H1 (cell line): ENCODE data around the gene DDB1. TPM values are rescaled to one million over a fixed set of nuclear protein-coding genes. Genes with fewer than 3 reads are reported as not detected.

ENCODE experiments used
- CTCF ChIA-PET: fragments of 300-600 bp; sonication (Branson Sonifier 250); formaldehyde crosslinking; loops from one replicate; lab custom pipeline; 2021; ENCODE audit not compliant: partially characterized antibody; lab: Charles Lee
- POLR2A ChIA-PET: fragments of 300-600 bp; sonication (Branson Sonifier 250); formaldehyde crosslinking; loops from one replicate; lab custom pipeline; 2021; ENCODE audit warnings: inconsistent platforms; ENCODE audit not compliant: partially characterized antibody; lab: Charles Lee
- DNase-seq, 2 experiments: peaks; one replicate each; pipeline versions ENCODE4 v3.0.0 to v3.0.0-alpha.2; 2010 to 2022; ENCODE audit warnings: low spot score in 2 of 2, low read depth in 1 of 2, mixed read lengths in 1 of 2
- FAIRE-seq: peaks from 2 replicates; lab custom pipeline; 2011; peaks lifted over from hg19 to GRCh38; lab: Jason Lieb, UNC
- H2AFZ ChIP-seq: 2 replicates; pipeline ENCODE4 v1.8.1; 2012; ENCODE audit warnings: low read length, inconsistent platforms
- H2AK5ac ChIP-seq: 2 replicates; pipeline ENCODE4 v1.6.1; 2013; ENCODE audit warnings: low read depth, low read length
- H2BK120ac ChIP-seq: replicated peaks from 2 replicates; pipeline ENCODE3; 2013; ENCODE audit warnings: low read depth, low read length, inconsistent platforms
- H2BK12ac ChIP-seq: 2 replicates; pipeline ENCODE4 v1.6.1; 2013; ENCODE audit warnings: low read depth, low read length
- H2BK15ac ChIP-seq: 2 replicates; pipeline ENCODE4 v1.6.1; 2013; ENCODE audit warnings: low read length
- H2BK20ac ChIP-seq: 2 replicates; pipeline ENCODE4 v1.6.1; 2013; ENCODE audit warnings: low read length
- H2BK5ac ChIP-seq: 2 replicates; pipeline ENCODE4 v1.6.1; 2013; ENCODE audit warnings: low read depth, low read length
- H3K14ac ChIP-seq: 2 replicates; pipeline ENCODE4 v1.6.1; 2013; ENCODE audit warnings: inconsistent platforms; ENCODE audit not compliant: insufficient read length
- H3K18ac ChIP-seq: 2 replicates; pipeline ENCODE4 v1.6.1; 2013; ENCODE audit warnings: low read length; ENCODE audit errors: extremely low read depth
- H3K23ac ChIP-seq: 2 replicates; pipeline ENCODE4 v1.6.1; 2013; ENCODE audit warnings: inconsistent platforms; ENCODE audit not compliant: insufficient read length
- H3K23me2 ChIP-seq: 2 replicates; pipeline ENCODE4 v1.6.1; 2013; ENCODE audit warnings: low read depth, low read length
- H3K27ac ChIP-seq: 2 replicates; pipeline ENCODE4 v1.6.1; 2011; ENCODE audit warnings: low read depth, low read length, inconsistent platforms
- H3K27me3 ChIP-seq, 4 experiments: replicated peaks in 1 of 4; 1 replicate in 1 of 4; 2 replicates in 3 of 4; pipeline versions ENCODE4 v1.6.1 to v1.8.1; 2011 to 2013; ENCODE audit warnings: low read length in 3 of 4, mild to moderate bottlenecking in 3 of 4, inconsistent platforms in 2 of 4, mixed read lengths in 2 of 4, moderate library complexity in 1 of 4; ENCODE audit not compliant: control insufficient read depth in 3 of 4, insufficient read depth in 3 of 4; ENCODE audit errors: extremely low read depth in 1 of 4
- H3K36me3 ChIP-seq, 4 experiments: 2 replicates each; pipeline versions ENCODE4 v1.6.1 to v1.8.1; 2011 to 2013; ENCODE audit warnings: mild to moderate bottlenecking in 4 of 4, low read length in 3 of 4, moderate library complexity in 2 of 4, control low read depth in 1 of 4, inconsistent platforms in 1 of 4; ENCODE audit not compliant: insufficient read depth in 4 of 4, control insufficient read depth in 2 of 4
- H3K4ac ChIP-seq: replicated peaks from 2 replicates; pipeline ENCODE3; 2013; ENCODE audit warnings: low read length, low read depth, mixed read lengths, inconsistent platforms; ENCODE audit not compliant: insufficient read length
- H3K4me1 ChIP-seq, 4 experiments: replicated peaks in 1 of 4; 1 replicate in 1 of 4; 2 replicates in 3 of 4; pipeline versions ENCODE4 v1.6.1 to v1.8.1; 2011 to 2013; ENCODE audit warnings: low read length in 3 of 4, inconsistent platforms in 2 of 4, mixed read lengths in 1 of 4; ENCODE audit not compliant: insufficient read depth in 4 of 4, control insufficient read depth in 3 of 4
- H3K4me2 ChIP-seq, 2 experiments: 2 replicates each; pipeline versions ENCODE4 v1.6.1 to v1.8.1; 2011 to 2013; ENCODE audit warnings: low read depth in 2 of 2, low read length in 2 of 2, control low read depth in 1 of 2, inconsistent platforms in 1 of 2, mild to moderate bottlenecking in 1 of 2; ENCODE audit not compliant: insufficient read depth in 1 of 2
- H3K4me3 ChIP-seq, 4 experiments: fragments of 200-600, 300-600 bp in 1 of 4; sonication (generic), shearing (Covaris generic), sonication (Bioruptor Twin) in 1 of 4; 2 replicates each; pipeline versions ENCODE4 v1.5.1 to v1.8.1; 2011 to 2016; ENCODE audit warnings: low read length in 4 of 4, low read depth in 3 of 4, control low read depth in 2 of 4, inconsistent platforms in 2 of 4, mild to moderate bottlenecking in 2 of 4, mixed read lengths in 1 of 4, moderate library complexity in 1 of 4; ENCODE audit not compliant: insufficient read depth in 2 of 4; ENCODE audit errors: extremely low read depth in 1 of 4
- H3K56ac ChIP-seq: replicated peaks from 2 replicates; pipeline ENCODE3; 2013; ENCODE audit warnings: low read depth, mild to moderate bottlenecking, mixed read lengths, low read length, inconsistent platforms; ENCODE audit not compliant: insufficient read length
- H3K79me1 ChIP-seq: 2 replicates; pipeline ENCODE4 v1.6.1; 2013; ENCODE audit warnings: low read depth, low read length, control low read depth
- H3K79me2 ChIP-seq, 2 experiments: 2 replicates each; pipeline versions ENCODE4 v1.6.1 to v1.8.1; 2012 to 2013; ENCODE audit warnings: low read length in 2 of 2, mild to moderate bottlenecking in 2 of 2, inconsistent platforms in 1 of 2; ENCODE audit not compliant: insufficient read depth in 2 of 2, control insufficient read depth in 1 of 2
- H3K9ac ChIP-seq, 4 experiments: replicated peaks in 1 of 4; 1 replicate in 1 of 4; 2 replicates in 3 of 4; pipeline versions ENCODE4 v1.6.1 to v1.8.1; 2011 to 2013; ENCODE audit warnings: low read depth in 3 of 4, low read length in 3 of 4, control low read depth in 2 of 4, mild to moderate bottlenecking in 2 of 4, moderate library complexity in 2 of 4, inconsistent platforms in 1 of 4; ENCODE audit errors: extremely low read depth in 1 of 4
- H3K9me3 ChIP-seq, 2 experiments: 2 replicates each; pipeline versions ENCODE4 v1.6.1 to v1.8.1; 2012 to 2013; ENCODE audit warnings: mild to moderate bottlenecking in 2 of 2, moderate library complexity in 2 of 2, control low read depth in 1 of 2, inconsistent platforms in 1 of 2, low read depth in 1 of 2, low read length in 1 of 2, mixed read lengths in 1 of 2; ENCODE audit not compliant: insufficient read depth in 2 of 2
- H4K20me1 ChIP-seq, 2 experiments: replicated peaks in 1 of 2; 2 replicates each; pipeline versions ENCODE3 to v1.8.1; 2011 to 2013; ENCODE audit warnings: inconsistent platforms in 2 of 2, low read length in 2 of 2, mild to moderate bottlenecking in 1 of 2; ENCODE audit not compliant: insufficient read depth in 2 of 2, control insufficient read depth in 1 of 2
- H4K5ac ChIP-seq: 2 replicates; pipeline ENCODE4 v1.6.1; 2013; ENCODE audit warnings: low read length, low read depth, mixed read lengths, inconsistent platforms; ENCODE audit not compliant: insufficient read length
- H4K8ac ChIP-seq: 2 replicates; pipeline ENCODE4 v1.8.0; 2013; ENCODE audit warnings: mild to moderate bottlenecking, moderate library complexity, low read length, inconsistent platforms; ENCODE audit not compliant: insufficient read depth; ENCODE audit errors: extremely low read depth
- H4K91ac ChIP-seq: replicated peaks from 2 replicates; pipeline ENCODE3; 2013; ENCODE audit warnings: low read length, mixed read lengths, inconsistent platforms; ENCODE audit not compliant: insufficient read length
- BACH1 ChIP-seq: IDR thresholded peaks from 2 replicates; pipeline ENCODE4 v1.6.1; 2012; ENCODE audit warnings: low read length, improper control_type of control experiment
- BCL11A ChIP-seq, 2 experiments: IDR thresholded peaks; one replicate each; pipeline ENCODE4 v1.6.1; 2011; ENCODE audit warnings: low read depth in 2 of 2, low read length in 2 of 2, mild to moderate bottlenecking in 2 of 2
- CEBPB ChIP-seq: IDR thresholded peaks from 2 replicates; pipeline ENCODE4 v1.6.1; 2012; ENCODE audit warnings: low read depth, low read length
- CHD2 ChIP-seq: IDR thresholded peaks from 2 replicates; pipeline ENCODE4 v1.6.1; 2012; ENCODE audit warnings: low read length, improper control_type of control experiment
- E2F6 ChIP-seq: IDR thresholded peaks from 2 replicates; pipeline ENCODE4 v1.6.1; 2012; ENCODE audit warnings: inconsistent platforms
- GTF2F1 ChIP-seq: IDR thresholded peaks from 2 replicates; pipeline ENCODE4 v1.6.1; 2012; ENCODE audit warnings: low read depth, low read length, improper control_type of control experiment, borderline replicate concordance
- NANOG ChIP-seq: IDR thresholded peaks from 2 replicates; pipeline ENCODE4 v1.6.1; 2011; ENCODE audit warnings: low read length, low read depth, mild to moderate bottlenecking, inconsistent platforms; ENCODE audit not compliant: insufficient read depth, poor library complexity, severe bottlenecking
- SAP30 ChIP-seq: fragments of 300-600 bp; sonication (generic); IDR thresholded peaks from 2 replicates; pipeline ENCODE4 v1.7.1; 2012; ENCODE audit warnings: low read length, moderate library complexity, mild to moderate bottlenecking, inconsistent platforms; ENCODE audit not compliant: insufficient read depth, insufficient replicate concordance
- SIRT6 ChIP-seq: IDR thresholded peaks from one replicate; pipeline ENCODE4 v1.7.1; 2012; ENCODE audit warnings: low read length, inconsistent platforms
- TEAD4 ChIP-seq: IDR thresholded peaks from 2 replicates; pipeline ENCODE4 v1.6.1; 2012; ENCODE audit warnings: low read depth, low read length, inconsistent platforms, mixed read lengths
- ZNF274 ChIP-seq: IDR thresholded peaks from 2 replicates; pipeline ENCODE4 v1.7.0; 2012; ENCODE audit warnings: low read length, borderline replicate concordance; ENCODE audit errors: extremely low read depth
- WGBS, 2 experiments: shearing (Covaris generic) in 1 of 2; methylation state at CpG; one replicate each; pipeline versions ENCODE4 v1.1.6 to v1.1.7; 2013 to 2015; ENCODE audit warnings: low lambda C conversion rate in 2 of 2, mixed read lengths in 2 of 2, inconsistent platforms in 1 of 2, low coverage in 1 of 2, missing lambda C conversion rate in 1 of 2; ENCODE audit not compliant: insufficient replicate concordance in 2 of 2, insufficient coverage in 1 of 2, insufficient read length in 1 of 2; ENCODE audit errors: extremely low coverage in 1 of 2, missing lambda C conversion rate in 1 of 2; 5-methylcytosine and 5-hydroxymethylcytosine counted together
- polyA plus RNA-seq, 7 experiments: library from polyadenylated mRNA; depleted of rRNA in 3 of 7; stranded (reverse) in 5 of 7; unstranded in 2 of 7; fragments of >200 nt in 5 of 7; fragments of 200-250 nt in 2 of 7; gene quantifications; 1 replicate in 5 of 7; 2 replicates in 1 of 7; 4 replicates in 1 of 7; pipeline versions ENCODE4 v1.2.1 to v1.2.3, GENCODE V29; 2011 to 2013; ENCODE audit warnings: missing spikeins in 2 of 7, mixed read lengths in 2 of 7
- total RNA-seq: library from RNA; stranded (reverse); fragmentation: NEBNext Ultra II Directional; extraction: Animal tissue kit (Norgen Biotek cat#: 25700); gene quantifications from 2 replicates; pipeline ENCODE4 v1.2.1, GENCODE V29; 2021

DDB1 gene
- total and polyA plus RNA-seq, 2 of the 8 experiments (the other 6 are each of a cell fraction or from before 2014, with no cell fraction given), result 275 to 306 TPM

- Histone ChIP-seq H4K5ac (no peak overlapping the region), H2BK20ac (no peak overlapping the region), H3K14ac (no peak overlapping the region), H3K79me2 (peaks cover 0 to 5% of the 10 kb centered on the region in 2 experiments; a peak in 1 of 4 replicates), H3K36me3 (peaks cover 0 to 9% (median 4%) of the 10 kb centered on the region in 4 experiments; a peak in 4 of 8 replicates), H4K8ac (no peak overlapping the region), H3K4ac (no peak overlapping the region), H3K4me2 (no peak overlapping the region), H3K23ac (no peak overlapping the region), H3K27ac (no peak overlapping the region), H3K79me1 (peaks cover 6% of the 10 kb centered on the region; the same call in 1 of the 2 replicates), H4K91ac (no peak overlapping the region), H2BK15ac (no peak overlapping the region), H2BK120ac (no peak overlapping the region), H3K4me3 (no peak overlapping the region), H3K23me2 (peaks cover 4% of the 10 kb centered on the region; the same call in 1 of the 2 replicates), H3K56ac (no peak overlapping the region), H2AFZ (no peak overlapping the region), H3K9me3 (no peaks in the 10 kb centered on the region), H3K4me1 (peaks cover 5 to 11% (median 8%) of the 10 kb centered on the region in 4 experiments), H4K20me1 (no peaks in the 10 kb centered on the region), H2BK5ac (no peak overlapping the region), H2AK5ac (no peak overlapping the region), H3K18ac (no peak overlapping the region), H2BK12ac (no peak overlapping the region), H3K27me3 (no peaks in the 10 kb centered on the region), H3K9ac (no peak overlapping the region)
- WGBS, 2 experiments, result 83% methylated on average over 15 of the region's 15 CpGs; no CpG with 5 or more reads in 1 of the 2 experiments
- POLR2A ChIA-PET, result interaction anchor here (1.1 to 39.7 kb wide), 5 partner anchors 10 to 64 kb away, joined by 3 to 1106 read pairs (median 4); partner anchors contain the start of genes CYB561A3, TMEM138 and TMEM216
- DNase-seq (no peak), FAIRE-seq (no peak)
- CTCF ChIA-PET, result interaction anchor here (1.0 to 10.1 kb wide), 8 partner anchors 9 to 301 kb away, joined by 3 to 290 read pairs (median 9); partner anchors contain the start of genes CYB561A3, TMEM138 and TMEM216
- TF ChIP-seq TEAD4 (no peak), CHD2 (no peak), E2F6 (no peak), SIRT6 (no peak), ZNF274 (no peak), CEBPB (no peak), SAP30 (no peak), BACH1 (no peak), NANOG (no peak), BCL11A (IDR thresholded peaks at IDR 0.05; ENCODE audit: low read depth in 2 of 2, low read length in 2 of 2) (no peak), GTF2F1 (no peak)
These were observed 5.0 kb upstream of the DDB1 start for GRCh38 chr11:61337706-61338470.
